HCT116 (cell line): Measurements from ENCODE around the gene RBM44. TPM values are rescaled to one million over a fixed set of nuclear protein-coding genes. Genes with fewer than 3 reads are reported as not detected.

Source experiments
- ATAC-seq: fragments of 200-7000 bp; cut with Tn5 transposase; 2 replicates; pipeline ENCODE4 v1.9.1; 2020; ENCODE audit warnings: mild to moderate bottlenecking, moderate library complexity
- BruUV-seq: library from RNA; stranded (reverse); fragments of 400-500 nt; replicated peaks from 2 replicates; lab custom pipeline; 2021; lab: Mats Ljungman, UMichigan
- CTCF ChIA-PET: fragments of 300-600 bp; sonication (Branson Sonifier 250); formaldehyde crosslinking; loops from one replicate; lab custom pipeline; 2021; ENCODE audit warnings: antibody characterized with exemption; lab: Charles Lee
- POLR2A ChIA-PET: fragments of 300-600, 350-600 bp; sonication (Branson Sonifier 250); formaldehyde crosslinking; loops from one replicate; lab custom pipeline; 2021; ENCODE audit warnings: antibody characterized with exemption; lab: Charles Lee
- RAD21 ChIA-PET, 2 experiments: fragments of 300-600 bp; sonication (Branson Sonifier 250); formaldehyde crosslinking; loops; one replicate each; lab custom pipeline; 2023; ENCODE audit warnings: low total read pairs in 2 of 2; ENCODE audit not compliant: uncharacterized antibody in 2 of 2, unreplicated experiment in 2 of 2, low non-redundant PET in 1 of 2; lab: Charles Lee
- DNase-seq: peaks from one replicate; pipeline ENCODE4 v3.0.0-alpha.2; 2010; ENCODE audit warnings: low read depth, low spot score
- H2AFZ ChIP-seq: fragments of 200-600 bp; shearing (Covaris generic), sonication (generic); 2 replicates; pipeline ENCODE4 v1.6.1; 2017; ENCODE audit warnings: low read depth, mixed run types, mixed read lengths, antibody characterized with exemption, low read length; ENCODE audit not compliant: poor library complexity, severe bottlenecking
- H3K27ac ChIP-seq: 2 replicates; pipeline ENCODE4 v1.5.1; 2012; ENCODE audit warnings: low read depth, low read length
- H3K27me3 ChIP-seq: fragments of 200-600 bp; sonication (generic); 2 replicates; pipeline ENCODE4 v1.6.1; 2016; ENCODE audit warnings: mixed run types, low read length, mixed read lengths; ENCODE audit not compliant: insufficient read depth
- H3K36me3 ChIP-seq, 2 experiments: fragments of 200-500 bp in 1 of 2; fragments of 200-600 bp in 1 of 2; sonication (Bioruptor generic) in 1 of 2; sonication (generic) in 1 of 2; 2 replicates each; pipeline versions ENCODE4 v1.5.1 to v1.6.1; 2014 to 2016; ENCODE audit warnings: low read length in 2 of 2, inconsistent platforms in 1 of 2, mixed read lengths in 1 of 2, mixed run types in 1 of 2; ENCODE audit not compliant: insufficient read depth in 2 of 2, control insufficient read depth in 1 of 2
- H3K4me1 ChIP-seq, 2 experiments: fragments of 200-600 bp in 1 of 2; sonication (generic) in 1 of 2; 2 replicates each; pipeline versions ENCODE4 v1.5.1 to v1.6.1; 2012 to 2017; ENCODE audit warnings: low read length in 2 of 2, inconsistent platforms in 1 of 2, mild to moderate bottlenecking in 1 of 2, mixed read lengths in 1 of 2, mixed run types in 1 of 2, moderate library complexity in 1 of 2; ENCODE audit not compliant: insufficient read depth in 2 of 2, control insufficient read depth in 1 of 2
- H3K4me2 ChIP-seq: fragments of 200-600 bp; sonication (generic); 2 replicates; pipeline ENCODE4 v1.6.1; 2017; ENCODE audit warnings: mixed run types, low read length, mixed read lengths
- H3K4me3 ChIP-seq, 2 experiments: fragments of 200-600 bp in 1 of 2; sonication (generic) in 1 of 2; replicated peaks in 1 of 2; 2 replicates each; pipeline ENCODE4 v1.5.1; 2011 to 2016; ENCODE audit warnings: low read length in 2 of 2, control low read depth in 1 of 2, low read depth in 1 of 2, mild to moderate bottlenecking in 1 of 2, mixed read lengths in 1 of 2, mixed run types in 1 of 2
- H3K79me2 ChIP-seq: fragments of 200-600 bp; sonication (generic); 2 replicates; pipeline ENCODE4 v1.6.1; 2017; ENCODE audit warnings: mild to moderate bottlenecking, mixed run types, low read length, moderate library complexity, mixed read lengths; ENCODE audit not compliant: insufficient read depth
- H3K9ac ChIP-seq: fragments of 200-600 bp; sonication (generic); 2 replicates; pipeline ENCODE4 v1.6.1; 2016; ENCODE audit warnings: low read length, mixed read lengths
- H3K9me2 ChIP-seq: fragments of 200-600 bp; sonication (generic), shearing (Covaris generic); 2 replicates; pipeline ENCODE4 v1.6.1; 2017; ENCODE audit warnings: mixed run types, mild to moderate bottlenecking, moderate library complexity; ENCODE audit not compliant: insufficient read depth
- H3K9me3 ChIP-seq, 2 experiments: fragments of 200-500 bp in 1 of 2; fragments of 200-600 bp in 1 of 2; sonication (Bioruptor generic) in 1 of 2; sonication (generic) in 1 of 2; 2 replicates each; pipeline ENCODE4 v1.6.1; 2014 to 2017; ENCODE audit warnings: low read length in 2 of 2, mixed read lengths in 2 of 2, inconsistent platforms in 1 of 2, low read depth in 1 of 2, mild to moderate bottlenecking in 1 of 2, mixed run types in 1 of 2, moderate library complexity in 1 of 2; ENCODE audit not compliant: control insufficient read depth in 1 of 2, insufficient read depth in 1 of 2
- H4K20me1 ChIP-seq: fragments of 200-600 bp; sonication (generic), shearing (Covaris generic); 2 replicates; pipeline ENCODE4 v1.6.1; 2017; ENCODE audit warnings: mixed run types, mild to moderate bottlenecking, moderate library complexity; ENCODE audit not compliant: insufficient read depth
- ATF3 ChIP-seq: IDR thresholded peaks from 2 replicates; pipeline ENCODE4 v1.6.1; 2012
- EZH2 ChIP-seq: fragments of 200-600 bp; sonication (generic); IDR thresholded peaks from 2 replicates; pipeline ENCODE4 v1.6.1; 2017; ENCODE audit warnings: antibody characterized with exemption, mixed run types
- FOSL1 ChIP-seq: IDR thresholded peaks from 2 replicates; pipeline ENCODE4 v1.6.1; 2012; ENCODE audit warnings: low read depth
- JUND ChIP-seq: IDR thresholded peaks from 2 replicates; pipeline ENCODE4 v1.6.1; 2012
- MAX ChIP-seq: IDR thresholded peaks from 2 replicates; pipeline ENCODE4 v1.6.1; 2012
- POLR2A ChIP-seq: IDR thresholded peaks from 2 replicates; pipeline ENCODE4 v1.7.0; 2011; ENCODE audit warnings: borderline replicate concordance; ENCODE audit not compliant: insufficient read depth, insufficient read length; ENCODE audit errors: extremely low read depth
- RAD21 ChIP-seq: IDR thresholded peaks from 2 replicates; pipeline ENCODE4 v1.6.1; 2012; ENCODE audit warnings: low read depth, mild to moderate bottlenecking
- SIN3A ChIP-seq: IDR thresholded peaks from 2 replicates; pipeline ENCODE4 v1.6.1; 2012; ENCODE audit warnings: low read depth
- SRF ChIP-seq: IDR thresholded peaks from 2 replicates; pipeline ENCODE4 v1.6.1; 2012; ENCODE audit warnings: low read depth
- TCF7L2 ChIP-seq: IDR thresholded peaks from 2 replicates; pipeline ENCODE4 v1.7.0; 2011; ENCODE audit warnings: borderline replicate concordance, inconsistent platforms; ENCODE audit not compliant: insufficient read depth, insufficient read length; ENCODE audit errors: extremely low read depth
- ZBTB33 ChIP-seq: IDR thresholded peaks from 2 replicates; pipeline ENCODE4 v1.6.1; 2011; ENCODE audit warnings: mild to moderate bottlenecking, low read length, moderate library complexity; ENCODE audit not compliant: insufficient replicate concordance; ENCODE audit errors: extremely low read depth
- ZNF274 ChIP-seq: fragments of 200-500 bp; sonication (Bioruptor generic); IDR thresholded peaks from 2 replicates; pipeline ENCODE4 v1.6.1; 2014; ENCODE audit warnings: mild to moderate bottlenecking, low read depth, low read length, inconsistent platforms
- intact Hi-C: fragments of 100-400 bp; cut with micrococcal nuclease; formaldehyde crosslinking; loops from 2 replicates; pipeline ENCODE4 v1.10.0; 2022
- total RNA-seq: library from RNA; stranded (reverse); gene quantifications from one replicate; pipeline ENCODE4 v1.2.1, GENCODE V29; 2021; ENCODE audit not compliant: unreplicated experiment

The RBM44 gene
- total RNA-seq, 1 experiment from 2014 or later: 0.54 TPM

GRCh38 chr2:237872178-237872887 is 73.8 kb downstream of the RBM44 start:
- BruUV-seq: no TSS peak
- ChIA-PET CTCF (no interaction called here), RAD21 (no interaction called here), POLR2A (no interaction called here)
- H3K9me3 ChIP-seq: no peaks in the 10 kb centered on the region
- no peak overlapping the region for H2AFZ ChIP-seq
- TF ChIP-seq SIN3A (no peak), EZH2 (no peak), ATF3 (no peak), TCF7L2 (no peak), RAD21 (no peak), ZBTB33 (no peak), MAX (no peak), FOSL1 (no peak), SRF (no peak), POLR2A (no peak), ZNF274 (no peak), JUND (no peak)
- no peak overlapping the region for H3K27ac ChIP-seq
- DNase-seq (no peak), ATAC-seq (no peak)
- H4K20me1 ChIP-seq: no peaks in the 10 kb centered on the region
- peaks cover 18% of the 10 kb centered on the region; the same call in 1 of the 2 replicates for H3K79me2 ChIP-seq
- H3K9ac ChIP-seq: no peak overlapping the region
- H3K4me1 ChIP-seq: peaks cover 17 to 43% of the 10 kb centered on the region in 2 experiments
- H3K4me2 ChIP-seq: no peak overlapping the region
- intact Hi-C loops: no loop called here
- H3K4me3 ChIP-seq: no peak overlapping the region
- no peaks in the 10 kb centered on the region for H3K9me2 ChIP-seq
- H3K27me3 ChIP-seq: no peaks in the 10 kb centered on the region
- H3K36me3 ChIP-seq: no peaks in the 10 kb centered on the region
